GM23338 (cell line): ENCODE data around the gene FYTTD1. TPM values are rescaled to one million over a fixed set of nuclear protein-coding genes. Genes with fewer than 3 reads are reported as not detected.

Source experiments
- ATAC-seq: fragments of 200-7000 bp; cut with Tn5 transposase; 3 replicates; pipeline ENCODE4 v1.9.1; 2020
- DNase-seq: peaks from one replicate; pipeline ENCODE4 v3.0.0-alpha.2; 2015; ENCODE audit warnings: low spot score
- H2AFZ ChIP-seq: fragments of 200-600 bp; sonication (generic); 2 replicates; pipeline ENCODE4 v1.8.0; 2016; ENCODE audit warnings: antibody characterized with exemption, mild to moderate bottlenecking, moderate library complexity
- H3F3A ChIP-seq: fragments of 200-600 bp; sonication (generic); replicated peaks from 2 replicates; pipeline ENCODE4 v1.8.0; 2017; ENCODE audit warnings: antibody characterized with exemption, mixed run types, low read depth
- H3K27ac ChIP-seq: fragments of 200-600 bp; sonication (generic); 2 replicates; pipeline ENCODE4 v1.6.1; 2016; ENCODE audit warnings: low read depth
- H3K27me3 ChIP-seq: fragments of 200-600 bp; sonication (generic); 2 replicates; pipeline ENCODE4 v1.8.0; 2016; ENCODE audit warnings: mild to moderate bottlenecking, mixed run types, moderate library complexity; ENCODE audit not compliant: insufficient read depth
- H3K36me3 ChIP-seq: fragments of 200-600 bp; sonication (generic); 2 replicates; pipeline ENCODE4 v1.8.0; 2016; ENCODE audit warnings: mild to moderate bottlenecking; ENCODE audit not compliant: insufficient read depth
- H3K4me1 ChIP-seq: fragments of 200-600 bp; sonication (generic); 2 replicates; pipeline ENCODE4 v1.8.0; 2016; ENCODE audit warnings: mild to moderate bottlenecking, moderate library complexity; ENCODE audit not compliant: insufficient read depth
- H3K4me2 ChIP-seq: fragments of 200-600 bp; sonication (generic); 2 replicates; pipeline ENCODE4 v1.7.1; 2017; ENCODE audit warnings: mixed run types
- H3K4me3 ChIP-seq: fragments of 200-600 bp; sonication (generic); 2 replicates; pipeline ENCODE4 v1.6.1; 2016; ENCODE audit warnings: mixed run types
- H3K79me2 ChIP-seq: fragments of 200-600 bp; sonication (generic); replicated peaks from 2 replicates; pipeline ENCODE4 v1.8.0; 2017; ENCODE audit warnings: mild to moderate bottlenecking; ENCODE audit not compliant: insufficient read depth
- H3K9me2 ChIP-seq: fragments of 200-600 bp; sonication (generic); 2 replicates; pipeline ENCODE4 v1.8.0; 2017; ENCODE audit not compliant: insufficient read depth
- H4K20me1 ChIP-seq: fragments of 200-600 bp; sonication (generic); replicated peaks from 2 replicates; pipeline ENCODE4 v1.8.0; 2017; ENCODE audit warnings: mild to moderate bottlenecking; ENCODE audit not compliant: insufficient read depth
- H3K27ac Mint-ChIP-seq: 2 replicates; pipeline ENCODE4 v1.8.0; 2020; ENCODE audit warnings: inconsistent platforms, mild to moderate bottlenecking, moderate library complexity, mixed read lengths
- H3K27me3 Mint-ChIP-seq: 3 replicates; pipeline ENCODE4 v1.8.0; 2022; ENCODE audit warnings: low read depth, mild to moderate bottlenecking, moderate library complexity, mixed read lengths, inconsistent platforms; ENCODE audit not compliant: insufficient read depth, poor library complexity
- H3K36me3 Mint-ChIP-seq: 3 replicates; pipeline ENCODE4 v1.8.0; 2021; ENCODE audit warnings: low read depth, mild to moderate bottlenecking, inconsistent platforms, moderate library complexity, mixed read lengths
- H3K4me1 Mint-ChIP-seq: 3 replicates; pipeline ENCODE4 v1.8.0; 2020; ENCODE audit warnings: mild to moderate bottlenecking, inconsistent platforms, mixed read lengths
- H3K4me3 Mint-ChIP-seq: 3 replicates; pipeline ENCODE4 v1.8.0; 2021; ENCODE audit warnings: moderate library complexity, mild to moderate bottlenecking, inconsistent platforms, mixed read lengths
- H3K9me3 Mint-ChIP-seq: 3 replicates; pipeline ENCODE4 v1.8.0; 2020; ENCODE audit warnings: moderate library complexity, mild to moderate bottlenecking, inconsistent platforms, mixed read lengths
- CREB1 ChIP-seq: fragments of 250-450 bp; sonication (Bioruptor Pico); IDR thresholded peaks from 2 replicates; pipeline ENCODE4 v1.5.0; 2020; ENCODE audit warnings: low read depth, mild to moderate bottlenecking, moderate library complexity
- EZH2 ChIP-seq: fragments of 200-600 bp; sonication (generic); IDR thresholded peaks from one replicate; pipeline ENCODE4 v1.8.0; 2017; ENCODE audit warnings: antibody characterized with exemption, mild to moderate bottlenecking, low read depth; ENCODE audit not compliant: unreplicated experiment
- EZH2phosphoT487 ChIP-seq: fragments of 200-600 bp; sonication (generic); IDR thresholded peaks from one replicate; pipeline ENCODE4 v1.8.1; 2018; ENCODE audit warnings: antibody characterized with exemption; ENCODE audit not compliant: unreplicated experiment
- JUNB ChIP-seq: IDR thresholded peaks from one replicate; pipeline ENCODE4 v1.6.1; 2016; ENCODE audit warnings: antibody characterized with exemption; ENCODE audit not compliant: unreplicated experiment
- NANOG ChIP-seq: IDR thresholded peaks from 2 replicates; pipeline ENCODE4 v1.6.1; 2016; ENCODE audit warnings: antibody characterized with exemption, borderline replicate concordance
- POLR2AphosphoS5 ChIP-seq: IDR thresholded peaks from 2 replicates; pipeline ENCODE4 v1.6.1; 2016; ENCODE audit warnings: antibody characterized with exemption, low read depth
- STAT1 ChIP-seq: IDR thresholded peaks from one replicate; pipeline ENCODE4 v1.6.1; 2016; ENCODE audit warnings: antibody characterized with exemption; ENCODE audit not compliant: unreplicated experiment
- ZNF114 ChIP-seq: fragments of 250-450 bp; sonication (Bioruptor Pico); IDR thresholded peaks from 2 replicates; pipeline ENCODE4 v1.5.0; 2020; ENCODE audit warnings: mild to moderate bottlenecking, moderate library complexity
- ZNF331 ChIP-seq: fragments of 250-450 bp; sonication (Bioruptor Pico); IDR thresholded peaks from 2 replicates; pipeline ENCODE4 v1.5.0; 2020; ENCODE audit warnings: low read depth, mild to moderate bottlenecking, moderate library complexity
- polyA plus RNA-seq: library from polyadenylated mRNA; unstranded; fragments of >200 nt; fragmentation: Nextera tagmentation; extraction: Ambion mirVana; gene quantifications from 2 replicates; pipeline ENCODE4 v1.2.1, GENCODE V29; 2016
- total RNA-seq: library from RNA; depleted of rRNA; stranded (reverse); fragments of >200 nt; shearing (Covaris generic); gene quantifications from 2 replicates; pipeline ENCODE4 v1.2.3, GENCODE V29; 2014
- TF ChIP-seq, protein P1 (sequence below): IDR thresholded peaks from 2 replicates; pipeline ENCODE4 v1.6.1; 2016; ENCODE audit warnings: antibody characterized with exemption
- TF ChIP-seq, protein P2 (sequence below): IDR thresholded peaks from one replicate; pipeline ENCODE4 v1.6.1; 2018; ENCODE audit warnings: antibody characterized with exemption; ENCODE audit not compliant: unreplicated experiment
- TF ChIP-seq, protein P3 (sequence below): fragments of 250-450 bp; sonication (Bioruptor Pico); IDR thresholded peaks from 2 replicates; pipeline ENCODE4 v1.5.0; 2020; ENCODE audit warnings: mild to moderate bottlenecking, moderate library complexity
- TF ChIP-seq, protein P4 (sequence below), 2 experiments: fragments of 200-600 bp in 1 of 2; sonication (generic) in 1 of 2; conservative IDR thresholded peaks; 2 replicates each; pipeline versions ENCODE4 v1.5.1 to v1.6.1; 2016 to 2017; ENCODE audit warnings: antibody characterized with exemption in 2 of 2, low read depth in 2 of 2, mild to moderate bottlenecking in 2 of 2, moderate library complexity in 1 of 2

The FYTTD1 gene
- total and polyA plus RNA-seq, 2 experiments from 2014 or later = 13.7 to 14.8 TPM

DNA sequence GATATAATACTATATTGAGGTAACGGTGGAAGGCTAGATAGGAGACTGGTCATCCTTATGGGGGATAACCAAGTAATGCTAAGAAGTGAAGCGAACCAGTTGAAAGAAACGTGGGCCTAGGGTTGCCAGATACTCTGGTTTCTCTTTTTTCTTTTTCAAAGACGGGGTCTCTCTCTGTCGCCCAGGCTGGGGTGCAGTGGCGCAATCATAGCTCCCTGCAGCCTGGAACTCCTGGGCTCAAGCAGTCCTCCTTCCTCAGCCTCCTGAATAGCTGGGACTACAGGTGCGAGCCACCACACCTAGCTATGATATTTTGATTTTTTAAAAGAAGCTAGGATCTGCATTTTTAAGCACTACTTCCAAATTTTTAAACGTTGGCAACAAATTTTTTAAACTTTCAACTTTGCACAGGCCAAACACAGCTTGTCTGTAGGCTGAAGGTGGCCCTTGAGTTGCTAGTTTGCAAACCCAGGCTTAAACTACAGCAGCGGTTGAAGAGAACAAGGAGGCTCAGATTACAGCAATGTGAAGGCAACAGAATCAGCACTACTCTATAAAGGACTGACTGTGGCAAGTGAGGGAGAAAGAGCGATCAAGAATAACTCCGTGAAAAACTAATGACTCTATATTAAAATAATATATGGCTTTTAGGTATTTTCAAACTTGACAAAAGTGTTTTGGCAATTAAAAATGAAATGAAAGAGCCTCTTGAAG, 11.8 kb upstream of the FYTTD1 start:
- no peaks in the 10 kb centered on the region for H3K9me3 Mint-ChIP-seq
- Histone ChIP-seq H3K4me3 (peak overlapping the region; percentile 75), H3K9me2 (no peaks in the 10 kb centered on the region), H3K4me1 (peaks cover 8% of the 10 kb centered on the region; the same call in 1 of the 2 replicates), H3K27me3 (no peaks in the 10 kb centered on the region), H3K36me3 (no peaks in the 10 kb centered on the region), H2AFZ (no peak overlapping the region; the same call in 1 of the 2 replicates), H3K27ac (0 out of 2 replicates have a peak overlapping the region, but pooled peaks have one; percentile 67), H3K4me2 (peak overlapping the region; percentile 89), H4K20me1 (peaks cover 7% of the 10 kb centered on the region), H3K79me2 (peaks cover 29% of the 10 kb centered on the region), H3F3A (peaks cover 7% of the 10 kb centered on the region; the same call in 1 of the 2 replicates)
- peak overlapping the region; percentile 90 for H3K4me3 Mint-ChIP-seq
- H3K4me1 Mint-ChIP-seq = peaks cover 16% of the 10 kb centered on the region
- DNase-seq (no peak), ATAC-seq (no peak)
- no peaks in the 10 kb centered on the region for H3K36me3 Mint-ChIP-seq
- peaks cover 9% of the 10 kb centered on the region for H3K27me3 Mint-ChIP-seq
- no peak overlapping the region for H3K27ac Mint-ChIP-seq
- TF ChIP-seq, protein P1, sequence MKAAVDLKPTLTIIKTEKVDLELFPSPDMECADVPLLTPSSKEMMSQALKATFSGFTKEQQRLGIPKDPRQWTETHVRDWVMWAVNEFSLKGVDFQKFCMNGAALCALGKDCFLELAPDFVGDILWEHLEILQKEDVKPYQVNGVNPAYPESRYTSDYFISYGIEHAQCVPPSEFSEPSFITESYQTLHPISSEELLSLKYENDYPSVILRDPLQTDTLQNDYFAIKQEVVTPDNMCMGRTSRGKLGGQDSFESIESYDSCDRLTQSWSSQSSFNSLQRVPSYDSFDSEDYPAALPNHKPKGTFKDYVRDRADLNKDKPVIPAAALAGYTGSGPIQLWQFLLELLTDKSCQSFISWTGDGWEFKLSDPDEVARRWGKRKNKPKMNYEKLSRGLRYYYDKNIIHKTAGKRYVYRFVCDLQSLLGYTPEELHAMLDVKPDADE = no peak
- TF ChIP-seq ZNF114 (CRISPR knock-in tag) (no peak), STAT1 (no peak), NANOG (no peak), CREB1 (CRISPR knock-in tag) (no peak), ZNF331 (CRISPR knock-in tag) (no peak), POLR2AphosphoS5 (no peak), JUNB (no peak), EZH2phosphoT487 (no peak), EZH2 (no peak)
- TF ChIP-seq, protein P2, sequence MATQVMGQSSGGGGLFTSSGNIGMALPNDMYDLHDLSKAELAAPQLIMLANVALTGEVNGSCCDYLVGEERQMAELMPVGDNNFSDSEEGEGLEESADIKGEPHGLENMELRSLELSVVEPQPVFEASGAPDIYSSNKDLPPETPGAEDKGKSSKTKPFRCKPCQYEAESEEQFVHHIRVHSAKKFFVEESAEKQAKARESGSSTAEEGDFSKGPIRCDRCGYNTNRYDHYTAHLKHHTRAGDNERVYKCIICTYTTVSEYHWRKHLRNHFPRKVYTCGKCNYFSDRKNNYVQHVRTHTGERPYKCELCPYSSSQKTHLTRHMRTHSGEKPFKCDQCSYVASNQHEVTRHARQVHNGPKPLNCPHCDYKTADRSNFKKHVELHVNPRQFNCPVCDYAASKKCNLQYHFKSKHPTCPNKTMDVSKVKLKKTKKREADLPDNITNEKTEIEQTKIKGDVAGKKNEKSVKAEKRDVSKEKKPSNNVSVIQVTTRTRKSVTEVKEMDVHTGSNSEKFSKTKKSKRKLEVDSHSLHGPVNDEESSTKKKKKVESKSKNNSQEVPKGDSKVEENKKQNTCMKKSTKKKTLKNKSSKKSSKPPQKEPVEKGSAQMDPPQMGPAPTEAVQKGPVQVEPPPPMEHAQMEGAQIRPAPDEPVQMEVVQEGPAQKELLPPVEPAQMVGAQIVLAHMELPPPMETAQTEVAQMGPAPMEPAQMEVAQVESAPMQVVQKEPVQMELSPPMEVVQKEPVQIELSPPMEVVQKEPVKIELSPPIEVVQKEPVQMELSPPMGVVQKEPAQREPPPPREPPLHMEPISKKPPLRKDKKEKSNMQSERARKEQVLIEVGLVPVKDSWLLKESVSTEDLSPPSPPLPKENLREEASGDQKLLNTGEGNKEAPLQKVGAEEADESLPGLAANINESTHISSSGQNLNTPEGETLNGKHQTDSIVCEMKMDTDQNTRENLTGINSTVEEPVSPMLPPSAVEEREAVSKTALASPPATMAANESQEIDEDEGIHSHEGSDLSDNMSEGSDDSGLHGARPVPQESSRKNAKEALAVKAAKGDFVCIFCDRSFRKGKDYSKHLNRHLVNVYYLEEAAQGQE = no peak
- TF ChIP-seq, protein P3, sequence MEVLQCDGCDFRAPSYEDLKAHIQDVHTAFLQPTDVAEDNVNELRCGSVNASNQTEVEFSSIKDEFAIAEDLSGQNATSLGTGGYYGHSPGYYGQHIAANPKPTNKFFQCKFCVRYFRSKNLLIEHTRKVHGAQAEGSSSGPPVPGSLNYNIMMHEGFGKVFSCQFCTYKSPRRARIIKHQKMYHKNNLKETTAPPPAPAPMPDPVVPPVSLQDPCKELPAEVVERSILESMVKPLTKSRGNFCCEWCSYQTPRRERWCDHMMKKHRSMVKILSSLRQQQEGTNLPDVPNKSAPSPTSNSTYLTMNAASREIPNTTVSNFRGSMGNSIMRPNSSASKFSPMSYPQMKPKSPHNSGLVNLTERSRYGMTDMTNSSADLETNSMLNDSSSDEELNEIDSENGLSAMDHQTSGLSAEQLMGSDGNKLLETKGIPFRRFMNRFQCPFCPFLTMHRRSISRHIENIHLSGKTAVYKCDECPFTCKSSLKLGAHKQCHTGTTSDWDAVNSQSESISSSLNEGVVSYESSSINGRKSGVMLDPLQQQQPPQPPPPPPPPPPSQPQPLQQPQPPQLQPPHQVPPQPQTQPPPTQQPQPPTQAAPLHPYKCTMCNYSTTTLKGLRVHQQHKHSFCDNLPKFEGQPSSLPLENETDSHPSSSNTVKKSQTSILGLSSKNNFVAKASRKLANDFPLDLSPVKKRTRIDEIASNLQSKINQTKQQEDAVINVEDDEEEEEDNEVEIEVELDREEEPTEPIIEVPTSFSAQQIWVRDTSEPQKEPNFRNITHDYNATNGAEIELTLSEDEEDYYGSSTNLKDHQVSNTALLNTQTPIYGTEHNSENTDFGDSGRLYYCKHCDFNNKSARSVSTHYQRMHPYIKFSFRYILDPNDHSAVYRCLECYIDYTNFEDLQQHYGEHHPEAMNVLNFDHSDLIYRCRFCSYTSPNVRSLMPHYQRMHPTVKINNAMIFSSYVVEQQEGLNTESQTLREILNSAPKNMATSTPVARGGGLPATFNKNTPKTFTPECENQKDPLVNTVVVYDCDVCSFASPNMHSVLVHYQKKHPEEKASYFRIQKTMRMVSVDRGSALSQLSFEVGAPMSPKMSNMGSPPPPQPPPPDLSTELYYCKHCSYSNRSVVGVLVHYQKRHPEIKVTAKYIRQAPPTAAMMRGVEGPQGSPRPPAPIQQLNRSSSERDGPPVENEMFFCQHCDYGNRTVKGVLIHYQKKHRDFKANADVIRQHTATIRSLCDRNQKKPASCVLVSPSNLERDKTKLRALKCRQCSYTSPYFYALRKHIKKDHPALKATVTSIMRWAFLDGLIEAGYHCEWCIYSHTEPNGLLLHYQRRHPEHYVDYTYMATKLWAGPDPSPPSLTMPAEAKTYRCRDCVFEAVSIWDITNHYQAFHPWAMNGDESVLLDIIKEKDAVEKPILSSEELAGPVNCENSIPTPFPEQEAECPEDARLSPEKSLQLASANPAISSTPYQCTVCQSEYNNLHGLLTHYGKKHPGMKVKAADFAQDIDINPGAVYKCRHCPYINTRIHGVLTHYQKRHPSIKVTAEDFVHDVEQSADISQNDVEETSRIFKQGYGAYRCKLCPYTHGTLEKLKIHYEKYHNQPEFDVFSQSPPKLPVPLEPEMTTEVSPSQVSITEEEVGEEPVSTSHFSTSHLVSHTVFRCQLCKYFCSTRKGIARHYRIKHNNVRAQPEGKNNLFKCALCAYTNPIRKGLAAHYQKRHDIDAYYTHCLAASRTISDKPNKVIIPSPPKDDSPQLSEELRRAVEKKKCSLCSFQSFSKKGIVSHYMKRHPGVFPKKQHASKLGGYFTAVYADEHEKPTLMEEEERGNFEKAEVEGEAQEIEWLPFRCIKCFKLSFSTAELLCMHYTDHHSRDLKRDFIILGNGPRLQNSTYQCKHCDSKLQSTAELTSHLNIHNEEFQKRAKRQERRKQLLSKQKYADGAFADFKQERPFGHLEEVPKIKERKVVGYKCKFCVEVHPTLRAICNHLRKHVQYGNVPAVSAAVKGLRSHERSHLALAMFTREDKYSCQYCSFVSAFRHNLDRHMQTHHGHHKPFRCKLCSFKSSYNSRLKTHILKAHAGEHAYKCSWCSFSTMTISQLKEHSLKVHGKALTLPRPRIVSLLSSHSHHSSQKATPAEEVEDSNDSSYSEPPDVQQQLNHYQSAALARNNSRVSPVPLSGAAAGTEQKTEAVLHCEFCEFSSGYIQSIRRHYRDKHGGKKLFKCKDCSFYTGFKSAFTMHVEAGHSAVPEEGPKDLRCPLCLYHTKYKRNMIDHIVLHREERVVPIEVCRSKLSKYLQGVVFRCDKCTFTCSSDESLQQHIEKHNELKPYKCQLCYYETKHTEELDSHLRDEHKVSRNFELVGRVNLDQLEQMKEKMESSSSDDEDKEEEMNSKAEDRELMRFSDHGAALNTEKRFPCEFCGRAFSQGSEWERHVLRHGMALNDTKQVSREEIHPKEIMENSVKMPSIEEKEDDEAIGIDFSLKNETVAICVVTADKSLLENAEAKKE = no peak
- TF ChIP-seq, protein P4, sequence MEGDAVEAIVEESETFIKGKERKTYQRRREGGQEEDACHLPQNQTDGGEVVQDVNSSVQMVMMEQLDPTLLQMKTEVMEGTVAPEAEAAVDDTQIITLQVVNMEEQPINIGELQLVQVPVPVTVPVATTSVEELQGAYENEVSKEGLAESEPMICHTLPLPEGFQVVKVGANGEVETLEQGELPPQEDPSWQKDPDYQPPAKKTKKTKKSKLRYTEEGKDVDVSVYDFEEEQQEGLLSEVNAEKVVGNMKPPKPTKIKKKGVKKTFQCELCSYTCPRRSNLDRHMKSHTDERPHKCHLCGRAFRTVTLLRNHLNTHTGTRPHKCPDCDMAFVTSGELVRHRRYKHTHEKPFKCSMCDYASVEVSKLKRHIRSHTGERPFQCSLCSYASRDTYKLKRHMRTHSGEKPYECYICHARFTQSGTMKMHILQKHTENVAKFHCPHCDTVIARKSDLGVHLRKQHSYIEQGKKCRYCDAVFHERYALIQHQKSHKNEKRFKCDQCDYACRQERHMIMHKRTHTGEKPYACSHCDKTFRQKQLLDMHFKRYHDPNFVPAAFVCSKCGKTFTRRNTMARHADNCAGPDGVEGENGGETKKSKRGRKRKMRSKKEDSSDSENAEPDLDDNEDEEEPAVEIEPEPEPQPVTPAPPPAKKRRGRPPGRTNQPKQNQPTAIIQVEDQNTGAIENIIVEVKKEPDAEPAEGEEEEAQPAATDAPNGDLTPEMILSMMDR (conservative IDR thresholded peaks at IDR 0.05; ENCODE audit: low read depth in 2 of 2) = no peak
